ENCODE measurements around the gene HOTAIR.

The HOTAIR gene

GRCh38 chr12:53998110-53998899, 23.6 kb upstream of the HOTAIR start:
- DNase-seq: no peak

GRCh38 chr12:53997204-53998109, 22.7 kb upstream of the HOTAIR start:
- no peak for DNase-seq

- DNase-seq: peak; percentile 63 to 75 (median 70)
Observed at GRCh38 chr12:53996240-53997203, 21.8 kb upstream of the HOTAIR start.

GRCh38 chr12:53995378-53996239, 20.9 kb upstream of the HOTAIR start:
- DNase-seq: peak; percentile 52 to 79 (median 56)

- no peak for DNase-seq
Observed at GRCh38 chr12:53995002-53995377, 20.2 kb upstream of the HOTAIR start.

- DNase-seq: no peak
Observed at GRCh38 chr12:53994264-53995001, 19.7 kb upstream of the HOTAIR start.

GRCh38 chr12:53994009-53994263, 19.2 kb upstream of the HOTAIR start:
- no peak for DNase-seq

- peak in 2 of 3 donors; percentile 60 to 67 for DNase-seq
Observed at GRCh38 chr12:53993162-53994008, 18.6 kb upstream of the HOTAIR start.

- DNase-seq: no peak
Observed at GRCh38 chr12:53992377-53992889, 17.7 kb upstream of the HOTAIR start.

- DNase-seq: no peak
Observed at GRCh38 chr12:53991077-53991460, 16.3 kb upstream of the HOTAIR start.

GRCh38 chr12:53990311-53991076, 15.7 kb upstream of the HOTAIR start:
- no peak for DNase-seq

- DNase-seq: peak; percentile 60 to 75 (median 62)
Observed at GRCh38 chr12:53989227-53990113, 14.7 kb upstream of the HOTAIR start.

- DNase-seq: no peak
Observed at GRCh38 chr12:53988541-53989226, 13.9 kb upstream of the HOTAIR start.

- no peak for DNase-seq
Observed at GRCh38 chr12:53987787-53988230, 13.1 kb upstream of the HOTAIR start.

- no peak for DNase-seq
Observed at GRCh38 chr12:53986686-53987483, 12.1 kb upstream of the HOTAIR start.

GRCh38 chr12:53985994-53986685, 11.4 kb upstream of the HOTAIR start:
- DNase-seq: no peak
